ENCODE measurements around the gene FAAP100. TPM values are rescaled to one million over a fixed set of nuclear protein-coding genes. Genes with fewer than 3 reads are reported as not detected.

The FAAP100 gene
- total RNA-seq, 1 experiment from 2014 or later = 54.7 TPM

GRCh38 chr17:81511804-81512561 is 40.2 kb downstream of the FAAP100 start (continued):
- no peak; the same call in 1 of the 2 replicates for TF ChIP-seq TEAD1 (CRISPR knock-in tag; IDR thresholded peaks at IDR 0.05)
- TF ChIP-seq ARID4B (CRISPR knock-in tag; IDR thresholded peaks at IDR 0.05; ENCODE audit: borderline replicate concordance) = peak; percentile 82
- no peak for TF ChIP-seq ZNF512 (CRISPR knock-in tag; IDR thresholded peaks at IDR 0.05; ENCODE audit: borderline replicate concordance)
- TF ChIP-seq IRF1 (CRISPR knock-in tag; IDR thresholded peaks at IDR 0.05) = no peak

GRCh38 chr17:81511554-81511803 is 40.7 kb downstream of the FAAP100 start:
- POLR2A ChIA-PET = interaction anchor here (0.6 to 0.9 kb wide), 2 partner anchors 27 to 114 kb away, joined by 3 to 5 read pairs; no protein-coding TSS in a partner anchor
- TF ChIP-seq NFATC4 (CRISPR knock-in tag; IDR thresholded peaks at IDR 0.05) (no peak), IRF1 (CRISPR knock-in tag; IDR thresholded peaks at IDR 0.05) (no peak; the same call in 1 of the 2 replicates), ZNF281 (CRISPR knock-in tag; IDR thresholded peaks at IDR 0.05) (no peak), ATF6 (CRISPR knock-in tag; IDR thresholded peaks at IDR 0.05) (no peak), TEAD1 (CRISPR knock-in tag; IDR thresholded peaks at IDR 0.05) (no peak), MAX (CRISPR knock-in tag; IDR thresholded peaks at IDR 0.05) (no peak; the same call in 1 of the 2 replicates), AFF4 (CRISPR knock-in tag; IDR thresholded peaks at IDR 0.05; ENCODE audit: borderline replicate concordance) (no peak), E2F5 (CRISPR knock-in tag; IDR thresholded peaks at IDR 0.05) (no peak), TEAD4 (CRISPR knock-in tag; IDR thresholded peaks at IDR 0.05) (no peak), ZNF425 (CRISPR knock-in tag; conservative IDR thresholded peaks at IDR 0.05) (no peak), GRHL2 (CRISPR knock-in tag; IDR thresholded peaks at IDR 0.05; ENCODE audit: insufficient replicate concordance, severe bottlenecking) (no peak)

More at GRCh38 chr17:81511554-81511803, 40.7 kb downstream of the FAAP100 start:
- Mint-ChIP-seq H3K27me3 (ENCODE audit: low read depth) (peaks cover 10% of the 10 kb centered on the region; the same call in 1 of the 2 replicates), H3K27ac (peak overlapping the region; percentile 94), H3K4me3 (peak overlapping the region; percentile 99), H3K36me3 (peaks cover 38% of the 10 kb centered on the region), H3K4me1 (peaks cover 38% of the 10 kb centered on the region), H3K9me3 (peaks cover 4% of the 10 kb centered on the region; the same call in 1 of the 2 replicates)
- DNase-seq (ENCODE audit: low spot score) (no peak), ATAC-seq (no peak)
- CTCF ChIA-PET = no interaction called here
